Transverse colon (tissue), 4 donors: ENCODE measurements around the gene FAM43B.

ENCODE experiments used
- EP300 ChIP-seq: sonication (generic); formaldehyde crosslinking; IDR thresholded peaks from one replicate; pipeline ENCODE4 v1.6.1; 2017; ENCODE audit warnings: antibody characterized with exemption, low read depth
- POLR2A ChIP-seq: fragments of 450-650 bp; IDR thresholded peaks from one replicate; pipeline ENCODE4 v1.6.1; 2016; ENCODE audit warnings: antibody characterized with exemption, mild to moderate bottlenecking, moderate library complexity
- POLR2AphosphoS5 ChIP-seq, 3 donors: sonication (generic); formaldehyde crosslinking; IDR thresholded peaks; one replicate each; pipeline ENCODE4 v1.6.1; 2016; ENCODE audit warnings: antibody characterized with exemption in 3 of 3
- TF ChIP-seq, protein P1 (sequence below), 5 experiments: fragments of 200-600 bp in 3 of 5; fragments of 450-650 bp in 2 of 5; sonication (generic) in 3 of 5; IDR thresholded peaks; 1 replicate in 2 of 5; 2 replicates in 3 of 5; pipeline ENCODE4 v1.5.1; 2016 to 2017; ENCODE audit warnings: antibody characterized with exemption in 5 of 5, inconsistent platforms in 3 of 5, mild to moderate bottlenecking in 2 of 5, moderate library complexity in 1 of 5

DNA sequence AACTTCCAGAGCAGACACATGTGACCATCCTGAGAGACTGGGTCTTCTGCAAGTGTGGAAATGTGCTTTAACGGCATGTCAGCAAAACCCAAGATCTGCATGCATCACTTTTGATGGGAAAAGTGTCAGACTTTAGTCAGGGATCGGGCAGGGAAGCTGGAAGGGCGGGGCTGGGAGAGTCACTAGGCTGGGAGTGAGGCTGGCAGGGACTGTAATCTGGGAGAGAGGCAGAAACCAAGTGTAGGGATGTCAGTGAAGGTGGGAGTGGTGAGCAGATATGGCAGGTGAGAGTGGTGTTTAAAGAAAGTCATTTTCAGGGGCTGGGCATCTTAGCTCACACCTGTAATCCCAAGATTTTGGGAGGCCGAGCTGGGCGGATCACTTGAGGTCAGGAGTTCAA lies 47.8 kb downstream of the FAM43B start:
- TF ChIP-seq, protein P1, sequence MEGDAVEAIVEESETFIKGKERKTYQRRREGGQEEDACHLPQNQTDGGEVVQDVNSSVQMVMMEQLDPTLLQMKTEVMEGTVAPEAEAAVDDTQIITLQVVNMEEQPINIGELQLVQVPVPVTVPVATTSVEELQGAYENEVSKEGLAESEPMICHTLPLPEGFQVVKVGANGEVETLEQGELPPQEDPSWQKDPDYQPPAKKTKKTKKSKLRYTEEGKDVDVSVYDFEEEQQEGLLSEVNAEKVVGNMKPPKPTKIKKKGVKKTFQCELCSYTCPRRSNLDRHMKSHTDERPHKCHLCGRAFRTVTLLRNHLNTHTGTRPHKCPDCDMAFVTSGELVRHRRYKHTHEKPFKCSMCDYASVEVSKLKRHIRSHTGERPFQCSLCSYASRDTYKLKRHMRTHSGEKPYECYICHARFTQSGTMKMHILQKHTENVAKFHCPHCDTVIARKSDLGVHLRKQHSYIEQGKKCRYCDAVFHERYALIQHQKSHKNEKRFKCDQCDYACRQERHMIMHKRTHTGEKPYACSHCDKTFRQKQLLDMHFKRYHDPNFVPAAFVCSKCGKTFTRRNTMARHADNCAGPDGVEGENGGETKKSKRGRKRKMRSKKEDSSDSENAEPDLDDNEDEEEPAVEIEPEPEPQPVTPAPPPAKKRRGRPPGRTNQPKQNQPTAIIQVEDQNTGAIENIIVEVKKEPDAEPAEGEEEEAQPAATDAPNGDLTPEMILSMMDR (IDR thresholded peaks at IDR 0.05) = no peak
- TF ChIP-seq POLR2A (no peak), POLR2AphosphoS5 (IDR thresholded peaks at IDR 0.05) (no peak), EP300 (no peak)
